ENCODE results near the gene GPHB5. TPM values are rescaled to one million over a fixed set of nuclear protein-coding genes. Genes with fewer than 3 reads are reported as not detected.

The GPHB5 gene
- total and polyA plus RNA-seq, 9 donors: not detected

GRCh38 chr14:63273129-63273528 is 45.6 kb downstream of the GPHB5 start:
- Histone ChIP-seq H3K4me3 (no peak overlapping the region), H3K27ac (no peak overlapping the region), H3K9me3 (no peaks in the 10 kb centered on the region), H3K27me3 (no peaks in the 10 kb centered on the region), H3K36me3 (no peaks in the 10 kb centered on the region), H3K4me1 (ENCODE audit: insufficient read depth) (peaks cover 9% of the 10 kb centered on the region)
- intact Hi-C loops (cut with DNase I): loop anchor here in 2 of 4 donors (5.0 to 10.0 kb wide), 2 partner anchors 91 to 98 kb away; no protein-coding TSS in a partner anchor
- TF ChIP-seq EP300 (IDR thresholded peaks at IDR 0.05) (no peak), POLR2A (IDR thresholded peaks at IDR 0.05) (no peak), CTCF (IDR thresholded peaks at IDR 0.05) (no peak)
- 54 to 64% (median 58%) methylated on average over 3 of the region's 3 CpGs for WGBS, 3 donors
- DNase-seq: no peak

GRCh38 chr14:63269561-63270225 is 49.0 kb downstream of the GPHB5 start:
- intact Hi-C loops (cut with DNase I): loop anchor here in 2 of 4 donors (5.0 to 10.0 kb wide), 2 partner anchors 87 to 95 kb away; no protein-coding TSS in a partner anchor
- H3K27me3 ChIP-seq: no peaks in the 10 kb centered on the region
- 86 to 89% (median 89%) methylated on average over 11 of the region's 11 CpGs for WGBS, 3 donors
- no peak overlapping the region for H3K27ac ChIP-seq
- no peaks in the 10 kb centered on the region for H3K9me3 ChIP-seq
- DNase-seq: no peak
- no peak overlapping the region for H3K4me3 ChIP-seq
- TF ChIP-seq POLR2A (IDR thresholded peaks at IDR 0.05): no peak
- no peak for TF ChIP-seq EP300 (IDR thresholded peaks at IDR 0.05)
- TF ChIP-seq CTCF (IDR thresholded peaks at IDR 0.05): no peak
- peaks cover 9% of the 10 kb centered on the region for H3K4me1 ChIP-seq (ENCODE audit: insufficient read depth)
- H3K36me3 ChIP-seq: no peaks in the 10 kb centered on the region

- Histone ChIP-seq H3K27ac (no peak overlapping the region), H3K4me3 (no peak overlapping the region), H3K27me3 (no peaks in the 10 kb centered on the region), H3K36me3 (no peaks in the 10 kb centered on the region), H3K4me1 (ENCODE audit: insufficient read depth) (peaks cover 3% of the 10 kb centered on the region), H3K9me3 (no peaks in the 10 kb centered on the region)
- no peak for DNase-seq
- intact Hi-C loops (cut with DNase I): no loop called here
- TF ChIP-seq CTCF (IDR thresholded peaks at IDR 0.05) (no peak), EP300 (IDR thresholded peaks at IDR 0.05) (no peak), POLR2A (IDR thresholded peaks at IDR 0.05) (no peak)
- WGBS, 3 donors: 95 to 96% (median 96%) methylated on average over 5 of the region's 5 CpGs
Measured at GRCh38 chr14:63268771-63269170, 50.0 kb downstream of the GPHB5 start.

- peaks cover 1% of the 10 kb centered on the region for H3K4me1 ChIP-seq (ENCODE audit: insufficient read depth)
- WGBS, 3 donors: 82 to 90% (median 87%) methylated on average over 2 to 3 of the region's 3 CpGs
- H3K4me3 ChIP-seq: no peak overlapping the region
- no peak overlapping the region for H3K27ac ChIP-seq
- H3K36me3 ChIP-seq: no peaks in the 10 kb centered on the region
- H3K27me3 ChIP-seq: no peaks in the 10 kb centered on the region
- no peaks in the 10 kb centered on the region for H3K9me3 ChIP-seq
- no peak for TF ChIP-seq EP300 (IDR thresholded peaks at IDR 0.05)
- no peak for TF ChIP-seq POLR2A (IDR thresholded peaks at IDR 0.05)
- no peak for TF ChIP-seq CTCF (IDR thresholded peaks at IDR 0.05)
- DNase-seq: no peak
- intact Hi-C loops (cut with DNase I): no loop called here
Measured at GRCh38 chr14:63267171-63267570, 51.6 kb downstream of the GPHB5 start.
